HuH-7.5 (cell line): ENCODE data around the gene ZNF880.
"Not testable (repeated sequence)": the region's sequence is repeated elsewhere in the genome, so short reads cannot be mapped to it uniquely, and the experiment has no call there.

ENCODE experiments used
- DNase-seq: peaks from one replicate; pipeline ENCODE4 v3.0.0; 2011; ENCODE audit warnings: low spot score

The ZNF880 gene

DNA sequence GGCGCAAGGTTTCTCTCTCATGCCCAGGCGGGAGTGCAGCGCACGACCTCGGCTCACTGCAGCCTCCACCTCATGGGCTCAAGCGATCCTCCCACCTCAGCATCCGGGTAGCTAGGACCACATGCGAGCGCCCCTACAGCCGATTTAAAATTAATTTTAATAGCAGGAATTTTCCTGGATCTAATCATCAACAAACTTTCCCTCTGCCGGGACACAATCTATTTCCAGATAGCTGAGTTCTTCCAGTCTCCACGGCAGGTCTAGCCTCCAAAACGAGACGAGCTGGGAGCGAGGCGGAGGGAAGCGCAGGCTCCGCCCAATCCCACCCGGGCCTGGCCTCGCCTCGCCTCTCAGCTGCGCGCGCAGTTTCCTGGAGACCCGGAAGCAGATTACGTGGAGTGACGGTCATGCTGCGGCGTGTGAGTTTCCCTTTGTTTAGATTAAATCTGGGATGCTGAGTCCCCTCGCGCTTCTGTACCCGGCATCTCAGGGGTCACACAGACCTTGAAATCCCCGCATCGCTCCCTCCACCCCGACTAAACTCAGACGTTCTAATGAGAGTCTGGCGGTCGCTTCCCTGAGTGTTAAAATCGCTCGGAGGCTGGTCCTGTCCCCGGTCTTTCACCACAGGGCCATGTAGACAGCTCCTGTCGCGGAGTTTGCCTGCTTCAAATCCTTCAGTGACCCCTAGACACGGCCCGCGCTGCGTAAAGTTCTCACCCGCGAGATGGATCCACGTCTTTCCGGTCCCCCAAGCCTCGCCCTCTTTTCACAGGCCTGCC is at the start of gene ZNF880:
TSS of gene ZNF880 (plus strand) at position 365 of the 782 bp plus-strand sequence. CDS start at position 408, 43 bp downstream.
- peak; percentile 73 for DNase-seq

DNA sequence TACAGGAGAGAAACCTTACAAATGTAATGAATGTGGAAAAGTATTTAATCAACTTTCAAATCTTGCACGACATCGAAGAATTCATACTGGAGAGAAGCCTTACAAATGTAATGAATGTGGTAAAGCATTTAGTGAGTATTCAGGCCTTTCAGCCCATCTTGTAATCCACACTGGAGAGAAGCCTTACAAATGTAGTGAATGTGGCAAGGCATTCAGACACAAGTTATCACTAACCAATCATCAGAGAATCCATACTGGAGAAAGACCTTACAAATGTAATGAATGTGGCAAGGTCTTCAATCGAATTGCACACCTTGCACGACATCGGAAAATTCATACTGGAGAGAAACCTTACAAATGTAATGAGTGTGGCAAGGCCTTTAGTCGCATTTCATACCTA is 47.3 kb upstream of the ZNF880 start:
- DNase-seq = no peak

DNA sequence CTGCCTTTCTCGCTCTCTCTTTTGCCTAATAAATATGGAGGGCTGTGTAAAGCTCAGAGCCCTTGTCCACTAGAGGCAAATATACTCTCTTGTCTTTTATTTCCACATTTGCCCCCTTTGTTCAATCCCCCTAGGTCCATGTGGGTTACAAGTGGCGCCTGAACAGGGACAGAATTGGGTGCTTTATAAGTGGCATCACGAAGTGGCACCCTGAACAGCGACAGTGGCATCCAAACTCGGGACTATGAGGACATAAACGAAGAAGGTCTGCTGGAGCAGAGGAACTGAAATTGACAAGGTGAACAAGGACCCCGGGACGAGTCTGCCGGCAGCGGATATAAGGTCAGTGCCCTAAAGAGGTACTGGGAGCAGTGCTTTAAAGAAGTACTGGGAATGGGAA is 38.0 kb upstream of the ZNF880 start:
- no peak for DNase-seq

GRCh38 chr19:52335768-52336116 is 34.0 kb upstream of the ZNF880 start:
- DNase-seq = no peak

DNA sequence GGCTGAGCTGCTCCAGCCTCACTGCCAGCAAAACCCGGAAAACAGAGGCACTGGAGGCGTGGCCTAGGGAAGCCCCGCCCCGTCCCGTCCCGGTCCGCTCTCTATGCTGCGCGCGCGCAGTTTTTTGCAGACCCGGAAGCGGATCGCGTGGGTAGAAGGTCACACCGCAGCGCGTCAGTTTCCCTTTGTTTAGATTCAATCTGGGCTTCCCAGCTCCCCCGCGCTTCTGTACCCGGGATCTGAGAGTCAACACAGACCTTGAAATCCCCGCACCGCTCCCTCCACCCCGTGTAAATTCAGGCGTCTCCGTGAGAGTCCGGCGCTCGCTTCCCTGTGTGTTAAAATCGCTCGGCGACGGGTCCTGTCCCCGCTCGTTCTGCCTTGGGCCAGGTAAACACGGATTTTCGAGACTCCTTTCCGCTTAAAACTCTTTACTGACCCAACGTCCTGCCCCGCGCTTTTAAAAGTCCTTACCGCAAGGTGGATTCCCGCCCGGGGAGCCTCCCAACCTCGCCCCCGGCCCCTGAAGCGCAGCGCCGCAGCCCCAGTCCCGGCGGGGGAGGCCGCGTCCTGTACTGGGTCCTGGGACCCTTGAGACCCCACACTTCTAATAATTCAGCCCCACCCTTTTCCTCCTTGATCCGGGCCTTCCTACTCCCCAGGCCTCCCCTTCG is 33.5 kb upstream of the ZNF880 start, which contains the start of gene ZNF610:
TSS of gene ZNF610 (plus strand) at position 127 of the 674 bp plus-strand sequence. CDS start 12,930 bp downstream, outside the sequence.
- DNase-seq = peak; percentile 64

DNA sequence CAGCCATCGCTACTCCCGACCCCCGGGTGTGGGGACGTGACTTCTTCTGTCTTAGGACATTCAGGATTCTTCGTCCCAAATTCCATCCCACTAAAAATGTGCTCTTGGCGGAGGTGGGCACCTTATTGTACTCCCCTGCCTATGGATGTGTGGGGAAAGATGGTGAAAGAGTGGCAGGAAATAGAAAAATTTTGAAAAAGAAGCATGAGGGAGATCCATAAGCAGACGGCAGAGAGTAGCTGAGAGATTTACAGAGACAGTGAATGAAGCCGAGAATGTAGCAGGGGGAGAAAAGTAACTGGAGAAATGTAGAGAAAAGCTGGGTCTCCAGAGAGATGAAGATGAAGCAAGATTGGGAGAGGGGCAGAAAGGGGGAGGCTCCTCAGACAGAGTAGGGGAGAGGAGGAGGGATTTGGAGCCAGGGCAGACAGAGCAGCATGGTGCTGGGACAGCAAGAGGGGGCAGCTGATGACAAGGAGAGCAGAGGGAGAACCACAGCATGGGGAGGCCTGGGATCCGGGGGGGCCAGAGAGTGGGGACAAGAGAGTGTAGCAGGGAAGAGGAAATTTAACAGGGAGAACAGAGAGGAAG is 32.8 kb upstream of the ZNF880 start:
- no peak for DNase-seq

DNA sequence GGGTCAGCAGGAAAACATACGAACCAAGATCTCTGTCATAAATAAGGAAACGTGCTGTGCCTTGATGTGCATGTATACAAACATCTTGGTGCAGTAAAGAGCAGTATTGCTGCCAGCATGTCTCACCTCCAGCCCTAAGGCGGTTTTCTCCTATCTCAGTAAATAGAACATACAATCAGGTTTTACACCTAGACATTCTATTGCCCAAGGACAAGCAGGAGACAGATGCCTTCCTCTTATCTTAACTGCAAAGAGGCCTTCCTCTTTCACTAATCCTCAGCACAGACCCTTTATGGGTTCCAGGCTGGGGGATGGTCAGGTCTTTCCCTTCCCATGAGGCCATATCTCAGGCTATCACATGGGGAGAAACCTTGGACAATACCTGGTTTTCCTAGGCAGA is 30.7 kb upstream of the ZNF880 start:
- not testable (repeated sequence) for DNase-seq

DNA sequence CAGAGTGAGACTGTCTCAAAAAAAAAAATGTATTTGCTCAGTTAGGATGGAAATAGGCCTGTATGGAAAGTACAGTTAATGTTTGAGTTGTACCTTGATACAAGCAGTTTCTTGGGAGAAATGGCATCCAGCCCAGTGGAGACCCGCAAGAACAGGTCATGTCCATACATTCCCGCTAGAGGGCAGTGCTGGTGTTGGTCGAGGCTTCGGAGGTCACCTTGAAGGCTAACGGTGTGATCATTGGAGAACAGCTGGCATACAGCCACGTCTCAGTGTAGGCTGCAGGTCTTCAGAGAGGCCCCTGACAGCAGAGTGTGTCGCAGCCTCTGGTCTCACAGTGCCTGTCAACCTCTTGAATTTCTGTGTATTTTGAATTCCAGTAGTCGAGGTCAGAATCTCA is 26.2 kb upstream of the ZNF880 start:
- no peak for DNase-seq

GRCh38 chr19:52345162-52345561 is 24.6 kb upstream of the ZNF880 start:
- no peak for DNase-seq

DNA sequence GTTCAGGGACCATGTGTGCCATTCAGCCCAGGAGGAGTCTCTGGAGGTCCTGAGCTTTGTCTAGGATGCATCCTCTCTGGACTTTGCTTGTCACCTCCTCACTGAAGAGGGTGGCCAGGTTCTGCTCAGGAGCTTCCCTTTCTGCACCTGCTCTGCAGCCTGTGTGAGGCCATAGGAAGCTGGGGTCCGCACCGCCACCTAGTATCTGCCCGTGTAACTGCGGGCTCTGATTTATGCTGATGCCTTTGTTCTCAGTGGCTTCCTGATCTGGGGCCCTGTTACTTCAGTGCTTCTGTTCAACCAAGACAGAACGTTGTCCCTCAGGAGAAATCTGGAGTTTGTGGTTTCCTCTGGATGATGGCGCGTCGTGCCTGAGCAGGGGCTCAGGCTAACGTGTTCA is 18.2 kb upstream of the ZNF880 start:
- no peak for DNase-seq

- DNase-seq = no peak
Measured at GRCh38 chr19:52366414-52366824, 3.3 kb upstream of the ZNF880 start.

DNA sequence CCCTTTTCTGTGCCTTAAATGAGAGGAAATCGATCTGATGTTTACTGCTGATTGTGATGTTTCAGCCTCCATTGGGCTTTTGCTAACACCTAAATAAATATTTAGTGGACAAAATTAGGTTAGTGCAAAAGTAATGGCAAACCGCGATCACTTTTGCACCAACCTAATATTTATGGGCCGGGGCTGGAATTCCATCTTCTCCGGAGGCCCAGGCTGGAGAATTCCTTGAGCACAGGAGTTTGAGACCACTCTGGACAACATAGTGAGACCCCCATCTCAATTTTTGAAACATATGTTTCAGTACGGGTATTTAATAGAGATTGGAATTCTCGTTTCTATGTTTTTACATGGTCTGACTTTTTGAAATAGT is 603 bp downstream of the ZNF880 start:
- DNase-seq = no peak

DNA sequence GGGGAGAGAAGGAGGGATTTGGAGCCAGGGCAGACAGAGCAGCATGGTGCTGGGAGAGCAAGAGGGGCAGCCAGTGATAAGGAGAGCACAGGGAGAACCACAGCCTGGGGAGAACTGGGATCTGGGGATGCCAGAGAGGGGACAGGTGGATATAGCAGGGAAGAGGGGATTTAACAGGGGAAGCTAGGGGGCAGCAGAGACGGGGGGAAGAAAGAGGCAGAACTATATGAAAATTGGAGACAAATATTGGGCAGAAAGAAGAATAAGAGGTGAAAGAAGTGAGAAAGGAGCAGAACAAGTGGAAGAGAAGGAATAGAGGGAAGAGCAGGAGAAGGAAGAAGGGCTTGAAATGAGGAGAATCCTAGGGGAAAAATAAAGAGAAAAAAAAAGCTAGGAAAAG is 21.4 kb downstream of the ZNF880 start:
- no peak for DNase-seq

DNA sequence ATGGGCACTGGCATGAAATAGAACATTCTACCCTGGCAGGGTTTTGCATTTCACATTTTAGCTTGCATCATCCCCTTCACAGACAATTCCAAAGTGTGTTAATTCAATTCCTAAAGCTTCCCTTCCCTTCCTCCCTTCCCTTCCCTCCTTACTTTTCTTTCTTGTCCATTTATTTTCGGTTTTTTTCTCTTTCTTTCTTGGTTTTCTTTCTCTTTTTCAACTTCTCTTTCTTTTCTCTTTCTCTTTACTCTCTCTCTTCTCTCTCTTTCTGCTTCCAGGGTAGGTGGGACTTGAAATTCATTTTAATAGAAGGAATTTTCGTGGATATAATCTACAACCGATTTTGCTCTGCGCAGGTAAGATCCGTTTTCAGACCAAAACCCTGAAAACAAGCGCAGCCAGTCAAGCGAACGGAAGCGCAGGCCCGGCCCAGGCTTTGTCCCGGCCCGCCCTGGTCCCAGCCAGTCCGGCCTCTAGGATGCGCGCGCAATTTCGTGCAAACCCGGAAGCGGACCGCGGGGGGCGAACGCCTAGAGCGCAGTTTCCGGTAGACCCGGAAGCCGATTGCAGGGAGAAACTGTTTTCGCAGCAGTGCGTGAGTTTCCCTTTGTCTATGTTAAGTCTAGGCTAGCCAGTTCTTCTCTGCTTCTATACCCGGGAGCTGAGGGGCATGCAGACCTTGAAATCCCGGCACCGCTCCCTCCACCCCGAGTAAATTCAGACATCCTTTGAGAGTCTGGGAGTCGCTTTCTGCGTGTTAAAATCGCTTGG is 27.8 kb downstream of the ZNF880 start, which contains the start of gene ZNF528:
TSS of gene ZNF528 (plus strand) at position 540 of the 771 bp plus-strand sequence. CDS start 4,165 bp downstream, outside the sequence.
- DNase-seq = peak; percentile 79

DNA sequence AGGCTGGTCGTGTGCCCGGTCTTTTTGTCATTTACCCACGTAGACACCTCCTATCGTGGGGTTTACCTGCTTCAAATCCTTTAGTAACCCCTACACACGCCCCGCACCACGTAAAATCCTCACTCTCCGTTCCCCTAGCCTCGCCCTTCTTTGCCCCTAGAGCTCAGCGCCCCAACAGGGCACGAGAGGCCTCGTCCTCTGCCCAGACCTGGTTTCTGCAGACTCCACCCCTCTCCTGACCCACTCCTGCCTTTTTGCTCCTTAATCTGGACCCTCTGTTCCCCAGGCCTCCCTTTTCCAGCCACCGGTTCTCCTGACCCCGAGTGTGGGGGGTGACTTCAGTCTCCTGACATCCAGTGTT is 28.3 kb downstream of the ZNF880 start:
- no peak for DNase-seq

DNA sequence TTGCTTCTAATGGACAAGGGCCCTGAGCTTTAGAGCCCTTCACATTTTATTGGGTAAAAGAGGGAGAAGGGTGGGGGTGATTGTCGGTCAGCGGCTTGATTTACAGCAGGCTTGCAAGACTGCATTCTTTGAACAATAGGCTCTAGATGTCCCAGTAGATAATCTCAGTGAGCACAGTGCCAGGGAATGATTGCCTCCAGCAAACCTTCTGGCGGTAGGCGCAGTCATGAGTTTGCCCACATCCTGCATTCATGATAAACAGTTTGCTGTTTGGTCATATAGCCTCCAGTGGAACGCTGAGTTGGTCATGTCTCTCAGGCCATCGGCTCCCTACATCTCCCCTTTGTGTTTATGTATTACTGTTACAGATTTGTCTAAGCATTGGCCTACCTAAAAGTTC is 40.6 kb downstream of the ZNF880 start:
- no peak for DNase-seq

DNA sequence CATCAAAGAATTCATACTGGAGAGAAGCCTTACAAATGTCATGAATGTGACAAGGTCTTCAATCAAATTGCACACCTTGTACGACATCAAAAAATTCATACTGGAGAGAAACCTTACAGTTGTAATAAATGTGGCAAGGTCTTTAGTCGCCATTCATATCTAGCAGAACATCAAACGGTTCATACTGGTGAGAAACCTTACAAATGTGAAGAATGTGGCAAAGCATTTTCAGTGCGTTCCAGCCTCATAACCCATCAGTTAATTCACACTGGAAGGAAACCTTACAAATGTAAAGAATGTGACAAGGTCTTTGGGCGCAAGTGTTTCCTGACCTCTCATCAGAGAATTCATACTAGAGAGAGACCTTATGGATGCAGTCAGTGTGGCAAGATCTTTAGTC is 46.0 kb downstream of the ZNF880 start:
- no peak for DNase-seq

GRCh38 chr19:52428937-52429336 is 59.2 kb downstream of the ZNF880 start, which contains the start of gene ZNF534:
TSS of gene ZNF534 (plus strand) at chr19:52429148. CDS start at chr19:52431475, 2,327 bp downstream.
- no peak for DNase-seq
